Mononuclear cell (primary cell): ENCODE results near the gene PVALB. TPM values are rescaled to one million over a fixed set of nuclear protein-coding genes. Genes with fewer than 3 reads are reported as not detected.
A peak's percentile ranks its signal among the peaks of the same experiment; 100 is the strongest.

Source experiments
- H3K27me3 ChIP-seq: 2 replicates; pipeline ENCODE4 v1.6.0; 2011; ENCODE audit warnings: low read length, control low read depth; ENCODE audit not compliant: insufficient read depth
- H3K4me1 ChIP-seq: 2 replicates; pipeline ENCODE4 v1.5.1; 2011; ENCODE audit warnings: mild to moderate bottlenecking, low read length, control low read depth; ENCODE audit not compliant: insufficient read depth
- H3K4me3 ChIP-seq: 2 replicates; pipeline ENCODE4 v1.5.1; 2011; ENCODE audit warnings: mild to moderate bottlenecking, low read length, moderate library complexity
- H3K9me3 ChIP-seq: 2 replicates; pipeline ENCODE4 v1.5.1; 2011; ENCODE audit warnings: low read depth, mild to moderate bottlenecking, control low read depth, low read length
- total RNA-seq: library from RNA; depleted of rRNA; stranded (reverse); fragments of >200 nt; gene quantifications from one replicate; pipeline ENCODE4 v1.2.3, GENCODE V29; 2012

PVALB gene
- total RNA-seq, result 0.73 TPM

- peaks cover 57% of the 10 kb centered on the region for H3K27me3 ChIP-seq
Measured at GRCh38 chr22:36816636-36817524, at the start of gene PVALB. TSS of gene PVALB (minus strand) at chr22:36817035. CDS start at chr22:36817005, 30 bp downstream.

GRCh38 chr22:36865346-36865745 is 48.5 kb upstream of the PVALB start:
- H3K4me3 ChIP-seq, result no peak overlapping the region

More at GRCh38 chr22:36816636-36817524, at the start of gene PVALB:
- H3K9me3 ChIP-seq, result no peaks in the 10 kb centered on the region
- peaks cover 11% of the 10 kb centered on the region for H3K4me1 ChIP-seq
- H3K4me3 ChIP-seq, result no peak within 1 kb of the TSS

GRCh38 chr22:36864454-36865215 is 47.8 kb upstream of the PVALB start:
- Histone ChIP-seq H3K4me3 (no peak overlapping the region), H3K27me3 (no peaks in the 10 kb centered on the region), H3K4me1 (peaks cover 54% of the 10 kb centered on the region), H3K9me3 (no peaks in the 10 kb centered on the region)

More at GRCh38 chr22:36865346-36865745, 48.5 kb upstream of the PVALB start:
- no peaks in the 10 kb centered on the region for H3K27me3 ChIP-seq
- peaks cover 47% of the 10 kb centered on the region for H3K4me1 ChIP-seq
- H3K9me3 ChIP-seq, result no peaks in the 10 kb centered on the region

- Histone ChIP-seq H3K4me1 (peaks cover 61% of the 10 kb centered on the region), H3K27me3 (no peaks in the 10 kb centered on the region), H3K9me3 (no peaks in the 10 kb centered on the region), H3K4me3 (no peak overlapping the region)
Measured at GRCh38 chr22:36863979-36864378, 47.1 kb upstream of the PVALB start.

- Histone ChIP-seq H3K9me3 (no peaks in the 10 kb centered on the region), H3K4me1 (peaks cover 68% of the 10 kb centered on the region), H3K27me3 (no peaks in the 10 kb centered on the region), H3K4me3 (no peak overlapping the region)
Measured at GRCh38 chr22:36863281-36863680, 46.4 kb upstream of the PVALB start.

- peaks cover 73% of the 10 kb centered on the region for H3K4me1 ChIP-seq
- peak overlapping the region; percentile 47 for H3K4me3 ChIP-seq
- H3K27me3 ChIP-seq, result no peaks in the 10 kb centered on the region
- H3K9me3 ChIP-seq, result no peaks in the 10 kb centered on the region
Measured at GRCh38 chr22:36862251-36863242, 45.7 kb upstream of the PVALB start.

- H3K27me3 ChIP-seq, result no peaks in the 10 kb centered on the region
- H3K4me1 ChIP-seq, result peaks cover 87% of the 10 kb centered on the region
- peak within 1 kb of the TSS; percentile 47 for H3K4me3 ChIP-seq
- no peaks in the 10 kb centered on the region for H3K9me3 ChIP-seq
Measured at GRCh38 chr22:36860821-36861659, 44.2 kb upstream of the PVALB start, which contains the start of gene NCF4. TSS of gene NCF4 (plus strand) at chr22:36861006. CDS start at chr22:36861172, 166 bp downstream.

GRCh38 chr22:36860438-36860820 is 43.6 kb upstream of the PVALB start:
- no peaks in the 10 kb centered on the region for H3K9me3 ChIP-seq
- no peak overlapping the region for H3K4me3 ChIP-seq
- H3K4me1 ChIP-seq, result peaks cover 89% of the 10 kb centered on the region
- no peaks in the 10 kb centered on the region for H3K27me3 ChIP-seq

- Histone ChIP-seq H3K4me3 (no peak overlapping the region), H3K9me3 (no peaks in the 10 kb centered on the region), H3K27me3 (no peaks in the 10 kb centered on the region), H3K4me1 (peaks cover 88% of the 10 kb centered on the region)
Measured at GRCh38 chr22:36860017-36860416, 43.2 kb upstream of the PVALB start.

- Histone ChIP-seq H3K4me1 (peaks cover 78% of the 10 kb centered on the region), H3K9me3 (no peaks in the 10 kb centered on the region), H3K4me3 (no peak overlapping the region), H3K27me3 (no peaks in the 10 kb centered on the region)
Measured at GRCh38 chr22:36858966-36859365, 42.1 kb upstream of the PVALB start.

GRCh38 chr22:36858156-36858555 is 41.3 kb upstream of the PVALB start:
- H3K9me3 ChIP-seq, result no peaks in the 10 kb centered on the region
- no peaks in the 10 kb centered on the region for H3K27me3 ChIP-seq
- H3K4me1 ChIP-seq, result peaks cover 78% of the 10 kb centered on the region
- H3K4me3 ChIP-seq, result no peak overlapping the region

- peaks cover 68% of the 10 kb centered on the region for H3K4me1 ChIP-seq
Measured at GRCh38 chr22:36856792-36857135, 39.9 kb upstream of the PVALB start.

GRCh38 chr22:36856121-36856791 is 39.4 kb upstream of the PVALB start:
- H3K9me3 ChIP-seq, result no peaks in the 10 kb centered on the region
- peaks cover 62% of the 10 kb centered on the region for H3K4me1 ChIP-seq
- no peak overlapping the region for H3K4me3 ChIP-seq
- H3K27me3 ChIP-seq, result no peaks in the 10 kb centered on the region

More at GRCh38 chr22:36856792-36857135, 39.9 kb upstream of the PVALB start:
- H3K27me3 ChIP-seq, result no peaks in the 10 kb centered on the region
- no peaks in the 10 kb centered on the region for H3K9me3 ChIP-seq
- no peak overlapping the region for H3K4me3 ChIP-seq
